OCI-LY1 (cell line): ENCODE measurements around the gene TLR3.

Experiments used
- H2AFZ ChIP-seq: fragments of 200-600 bp; sonication (generic), shearing (Covaris generic); 2 replicates; pipeline ENCODE4 v1.6.0; 2014; ENCODE audit warnings: antibody characterized with exemption, mild to moderate bottlenecking, low read length
- H3F3A ChIP-seq: fragments of 200-600 bp; sonication (generic), shearing (Covaris generic); 2 replicates; pipeline ENCODE4 v1.6.0; 2014; ENCODE audit warnings: mild to moderate bottlenecking, antibody characterized with exemption, low read length, moderate library complexity; ENCODE audit not compliant: insufficient read depth
- H3K27ac ChIP-seq: fragments of 200-600 bp; sonication (generic); 2 replicates; pipeline ENCODE4 v1.5.1; 2014; ENCODE audit warnings: low read length, mixed run types, mild to moderate bottlenecking, low read depth; ENCODE audit not compliant: poor library complexity, severe bottlenecking
- H3K27me3 ChIP-seq: fragments of 200-600 bp; sonication (generic); 2 replicates; pipeline ENCODE4 v1.6.0; 2014; ENCODE audit warnings: antibody characterized with exemption, mild to moderate bottlenecking, low read length, moderate library complexity; ENCODE audit not compliant: insufficient read depth
- H3K36me3 ChIP-seq: fragments of 200-600 bp; sonication (generic); 2 replicates; pipeline ENCODE4 v1.6.1; 2014; ENCODE audit warnings: mild to moderate bottlenecking, antibody characterized with exemption, low read length, moderate library complexity, mixed read lengths; ENCODE audit not compliant: insufficient read depth
- H3K4me1 ChIP-seq: fragments of 200-600 bp; sonication (generic); 2 replicates; pipeline ENCODE4 v1.5.1; 2014; ENCODE audit warnings: mild to moderate bottlenecking, low read length, moderate library complexity; ENCODE audit not compliant: insufficient read depth, severe bottlenecking
- H3K4me2 ChIP-seq: fragments of 200-600 bp; sonication (generic), shearing (Covaris generic); 2 replicates; pipeline ENCODE4 v1.6.1; 2014; ENCODE audit warnings: low read length
- H3K4me3 ChIP-seq: fragments of 200-600 bp; sonication (generic); 2 replicates; pipeline ENCODE4 v1.5.1; 2014; ENCODE audit warnings: low read length, low read depth, mild to moderate bottlenecking, mixed read lengths; ENCODE audit not compliant: poor library complexity, severe bottlenecking
- H3K79me2 ChIP-seq: fragments of 200-600 bp; shearing (Covaris generic); 2 replicates; pipeline ENCODE4 v1.6.1; 2016; ENCODE audit warnings: mixed run types, low read length, mixed read lengths; ENCODE audit not compliant: insufficient read depth
- H3K9ac ChIP-seq: fragments of 200-600 bp; sonication (generic), shearing (Covaris generic); 2 replicates; pipeline ENCODE4 v1.6.1; 2014; ENCODE audit warnings: mild to moderate bottlenecking, low read length, mixed read lengths
- H3K9me2 ChIP-seq: fragments of 200-600 bp; sonication (generic), shearing (Covaris generic); 2 replicates; pipeline ENCODE4 v1.6.1; 2014; ENCODE audit warnings: low read depth, mild to moderate bottlenecking, low read length, mixed read lengths
- H3K9me3 ChIP-seq: fragments of 200-600 bp; shearing (Covaris generic); 2 replicates; pipeline ENCODE4 v1.6.1; 2014; ENCODE audit warnings: low read length, mixed read lengths
- H4K20me1 ChIP-seq: fragments of 200-600 bp; sonication (generic), shearing (Covaris generic); 2 replicates; pipeline ENCODE4 v1.6.0; 2016; ENCODE audit warnings: mild to moderate bottlenecking, low read length; ENCODE audit not compliant: insufficient read depth
- CTCF ChIP-seq: fragments of 200-600 bp; sonication (generic), shearing (Covaris generic); IDR thresholded peaks from 2 replicates; pipeline ENCODE4 v1.5.1; 2017; ENCODE audit warnings: mild to moderate bottlenecking, antibody characterized with exemption, low read length, moderate library complexity, mixed read lengths
- EZH2 ChIP-seq: fragments of 200-600 bp; sonication (generic), shearing (Covaris generic); IDR thresholded peaks from 2 replicates; pipeline ENCODE4 v1.8.0; 2017; ENCODE audit warnings: borderline replicate concordance, mixed run types, mild to moderate bottlenecking, antibody characterized with exemption, low read length, moderate library complexity, mixed read lengths

TLR3 gene

GRCh38 chr4:186068581-186069348, at the start of gene TLR3:
Gene TLR3 (plus strand): TSS chr4:186069156. CDS start chr4:186076620, 7,464 bp downstream.
- no peaks in the 10 kb centered on the region for H3K9me2 ChIP-seq
- H3K36me3 ChIP-seq: no peaks in the 10 kb centered on the region
- no peaks in the 10 kb centered on the region for H3F3A ChIP-seq
- H3K4me3 ChIP-seq: peak within 1 kb of the TSS; percentile 15
- H3K4me2 ChIP-seq: peak within 1 kb of the TSS; percentile 43
- H3K79me2 ChIP-seq: no peaks in the 10 kb centered on the region
- H3K4me1 ChIP-seq: peaks cover 8% of the 10 kb centered on the region
- H3K9me3 ChIP-seq: no peaks in the 10 kb centered on the region
- TF ChIP-seq EZH2 (no peak), CTCF (no peak)
- H3K9ac ChIP-seq: no peak within 1 kb of the TSS
- no peak within 1 kb of the TSS for H3K27ac ChIP-seq
- peaks cover 3% of the 10 kb centered on the region; the same call in 1 of the 2 replicates for H3K27me3 ChIP-seq
- H2AFZ ChIP-seq: no peak within 1 kb of the TSS
- no peaks in the 10 kb centered on the region for H4K20me1 ChIP-seq

GRCh38 chr4:186019269-186019668, 49.7 kb upstream of the TLR3 start:
- TF ChIP-seq EZH2 (no peak), CTCF (no peak)
- Histone ChIP-seq H4K20me1 (no peaks in the 10 kb centered on the region), H3K9ac (no peak overlapping the region), H2AFZ (no peak overlapping the region), H3K4me1 (peaks cover 6% of the 10 kb centered on the region), H3K9me3 (no peaks in the 10 kb centered on the region; the same call in 1 of the 2 replicates), H3K9me2 (no peaks in the 10 kb centered on the region), H3K36me3 (no peaks in the 10 kb centered on the region; the same call in 1 of the 2 replicates), H3K4me3 (no peak overlapping the region), H3K79me2 (no peaks in the 10 kb centered on the region), H3K27ac (no peak overlapping the region), H3K4me2 (no peak overlapping the region), H3K27me3 (peaks cover 6% of the 10 kb centered on the region; the same call in 1 of the 2 replicates), H3F3A (no peaks in the 10 kb centered on the region)

- Histone ChIP-seq H4K20me1 (no peaks in the 10 kb centered on the region), H3K27me3 (peaks cover 3% of the 10 kb centered on the region; the same call in 1 of the 2 replicates), H3K27ac (no peak overlapping the region), H3K79me2 (no peaks in the 10 kb centered on the region), H2AFZ (no peak overlapping the region), H3K9ac (no peak overlapping the region), H3K9me2 (no peaks in the 10 kb centered on the region), H3K4me3 (no peak overlapping the region), H3K9me3 (no peaks in the 10 kb centered on the region; the same call in 1 of the 2 replicates), H3K36me3 (no peaks in the 10 kb centered on the region; the same call in 1 of the 2 replicates), H3F3A (no peaks in the 10 kb centered on the region), H3K4me2 (no peak overlapping the region), H3K4me1 (peaks cover 6% of the 10 kb centered on the region)
- no peak for TF ChIP-seq CTCF
- TF ChIP-seq EZH2: no peak
Observed at GRCh38 chr4:186020106-186020792, 48.7 kb upstream of the TLR3 start.
